Measurements from ENCODE around the gene TLE1.
"Not testable (repeated sequence)": the region's sequence is repeated elsewhere in the genome, so short reads cannot be mapped to it uniquely, and the experiment has no call there.

Gene TLE1

DNA sequence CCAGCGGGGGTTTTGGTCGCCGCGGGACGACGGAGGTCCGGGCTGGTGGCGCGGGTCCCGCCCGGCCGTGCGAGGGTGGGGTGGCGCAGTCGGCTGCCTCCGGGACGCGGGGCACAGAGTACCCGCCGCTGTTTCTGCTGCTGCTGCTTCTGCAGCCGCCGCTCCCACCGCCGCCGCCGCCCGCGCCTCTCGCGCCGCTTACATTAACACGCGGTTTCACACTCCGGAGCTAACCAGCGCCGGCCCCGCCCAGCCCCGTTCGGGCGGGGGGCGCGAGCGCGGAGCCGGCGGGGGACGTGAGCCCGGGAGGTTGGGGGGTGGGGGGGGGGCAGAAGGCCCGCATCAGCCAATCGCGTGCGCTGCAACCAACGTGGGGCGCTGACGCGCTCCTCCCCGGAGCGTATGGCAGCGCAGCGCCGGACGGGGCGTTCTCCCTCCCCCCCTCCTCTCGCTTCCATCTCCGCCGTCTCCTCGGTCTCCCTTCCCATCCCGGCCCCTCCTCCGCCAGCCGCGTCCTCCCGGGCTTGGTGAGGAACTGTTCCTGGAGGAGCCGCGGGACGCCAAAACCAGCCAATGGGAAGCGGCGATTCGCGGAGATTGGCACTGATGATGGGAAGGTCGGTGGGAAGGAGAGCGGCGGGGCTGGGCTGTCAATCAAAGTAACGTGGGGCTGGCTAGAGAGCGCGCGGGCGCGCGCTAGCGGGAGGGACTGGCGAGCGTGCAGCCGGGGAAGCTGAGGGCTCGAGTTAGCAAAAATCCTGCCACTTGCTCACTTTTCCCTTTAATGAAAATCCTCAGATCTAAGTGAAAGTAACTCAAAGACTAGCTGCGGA is at the start of gene TLE1:
Gene TLE1, minus strand, starts transcription at position 205 of the 833 bp plus-strand sequence. CDS start 1,307 bp downstream, outside the sequence.
- peak; percentile 98 for DNase-seq

DNA sequence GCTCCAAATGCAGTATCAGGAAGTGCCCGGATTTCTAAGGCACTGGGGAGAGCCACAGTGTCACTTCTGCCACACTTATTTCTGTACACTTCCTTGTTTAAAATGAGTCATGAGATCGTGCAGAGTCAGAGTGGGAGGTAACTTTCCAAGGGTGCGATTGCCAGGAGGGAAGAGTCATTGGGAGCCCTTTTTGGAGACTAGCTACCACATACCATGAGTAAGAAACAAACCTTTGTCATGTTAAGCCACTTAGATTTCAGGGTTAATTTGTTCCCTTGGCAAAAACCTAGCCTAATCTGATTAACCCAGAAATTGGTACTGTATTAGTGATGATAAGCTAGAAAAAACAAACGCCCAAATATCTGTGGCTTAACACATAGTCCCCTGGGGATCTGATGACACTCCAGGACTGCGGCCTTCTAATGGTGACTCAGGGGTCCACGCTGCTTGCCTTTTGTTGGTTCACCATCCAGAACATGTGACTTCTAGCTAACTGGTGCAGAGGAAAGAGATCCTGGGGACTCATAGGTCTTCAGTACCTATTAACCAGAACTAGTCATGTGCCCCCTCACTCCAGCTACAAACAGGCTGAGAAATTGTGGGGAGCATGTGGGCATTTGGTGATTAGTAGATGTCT is 48.6 kb upstream of the TLE1 start:
- no peak for DNase-seq

DNA sequence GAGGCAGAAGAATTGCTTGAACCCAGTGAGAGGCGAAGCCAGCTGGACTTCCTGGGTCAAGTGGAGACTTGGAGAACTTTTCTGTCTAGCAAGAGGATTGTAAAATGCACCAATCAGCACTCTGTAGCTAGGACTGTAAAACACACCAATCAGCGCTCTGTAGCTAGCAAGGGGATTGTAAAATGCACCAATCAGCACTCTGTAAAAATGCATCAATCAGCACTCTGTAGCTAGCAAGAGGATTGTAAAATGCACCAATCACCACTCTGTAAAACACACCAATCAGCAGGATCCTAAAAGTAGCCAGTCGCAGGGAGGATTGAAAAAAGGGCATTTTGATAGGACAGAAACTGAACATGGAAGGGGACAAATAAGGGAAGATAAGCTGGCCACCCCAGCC is 41.2 kb upstream of the TLE1 start:
- not testable (repeated sequence) for DNase-seq

DNA sequence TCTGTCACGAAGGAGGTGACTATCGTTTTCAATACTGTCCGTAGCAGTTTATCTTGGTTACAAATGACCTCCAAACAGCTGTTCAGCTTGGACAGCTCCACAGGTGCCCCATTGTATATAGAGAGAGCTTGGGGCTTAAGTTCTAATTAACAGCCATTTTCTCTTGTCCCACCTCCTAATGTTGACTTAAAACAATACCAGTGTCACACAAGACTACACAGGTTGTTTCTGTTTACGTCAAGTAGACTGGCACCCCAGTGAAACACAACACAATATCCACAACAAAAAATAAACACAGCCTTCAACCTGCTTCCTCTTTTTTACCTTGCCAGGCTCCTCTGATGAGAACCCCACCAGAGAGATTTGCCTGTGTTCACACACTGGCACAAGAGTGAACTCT is 39.8 kb upstream of the TLE1 start:
- no peak for DNase-seq

DNA sequence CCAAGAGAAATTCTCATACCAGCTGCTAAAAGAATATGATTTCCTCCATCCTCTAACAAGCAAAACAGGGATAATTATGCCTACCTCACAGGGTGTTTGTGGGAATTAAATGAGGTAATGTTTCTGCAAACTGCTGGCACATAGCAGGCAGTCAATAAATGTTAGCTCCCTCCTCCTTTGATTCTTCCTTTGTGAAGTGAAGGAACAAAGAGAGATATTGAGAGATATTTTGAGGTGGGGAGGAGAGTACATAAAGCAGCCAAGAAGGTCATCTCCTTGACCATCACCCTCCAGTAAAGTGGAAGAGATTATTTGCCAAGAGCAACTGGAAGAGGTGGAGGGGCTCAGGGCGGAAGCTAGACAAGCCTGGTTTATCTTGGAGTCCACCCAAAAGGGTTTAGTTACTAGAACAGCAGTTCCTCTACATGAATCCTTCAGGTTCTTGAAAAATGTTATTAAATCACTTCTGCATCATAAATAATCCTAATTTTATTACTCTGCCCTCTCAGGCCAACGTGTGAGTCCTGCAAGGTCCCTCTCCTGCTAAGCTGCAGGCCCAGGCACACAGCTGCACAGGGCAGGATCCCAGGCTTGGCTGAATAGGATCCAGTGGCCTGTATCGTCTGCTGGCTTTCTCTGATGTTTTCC is 35.0 kb upstream of the TLE1 start:
- no peak for DNase-seq

DNA sequence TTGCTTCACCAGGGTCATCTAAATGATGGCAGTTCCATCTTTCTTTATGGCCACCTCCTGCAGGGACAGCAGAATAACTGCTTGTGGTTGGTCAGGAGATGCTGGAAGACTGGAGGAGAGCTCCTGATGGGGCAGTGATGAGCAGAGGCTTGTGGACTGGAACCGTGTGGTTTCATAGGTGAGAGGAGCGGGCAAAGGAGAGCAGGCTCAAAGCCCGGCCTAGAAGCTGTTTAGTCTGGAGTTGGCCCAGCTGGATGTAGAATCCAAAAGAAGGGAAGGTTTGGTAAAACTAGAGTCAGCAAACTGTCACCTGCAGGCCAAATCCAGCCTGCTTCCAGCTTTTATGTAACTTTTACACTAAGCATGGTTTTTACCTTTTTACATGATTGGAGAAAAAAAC is 32.9 kb upstream of the TLE1 start:
- no peak for DNase-seq

DNA sequence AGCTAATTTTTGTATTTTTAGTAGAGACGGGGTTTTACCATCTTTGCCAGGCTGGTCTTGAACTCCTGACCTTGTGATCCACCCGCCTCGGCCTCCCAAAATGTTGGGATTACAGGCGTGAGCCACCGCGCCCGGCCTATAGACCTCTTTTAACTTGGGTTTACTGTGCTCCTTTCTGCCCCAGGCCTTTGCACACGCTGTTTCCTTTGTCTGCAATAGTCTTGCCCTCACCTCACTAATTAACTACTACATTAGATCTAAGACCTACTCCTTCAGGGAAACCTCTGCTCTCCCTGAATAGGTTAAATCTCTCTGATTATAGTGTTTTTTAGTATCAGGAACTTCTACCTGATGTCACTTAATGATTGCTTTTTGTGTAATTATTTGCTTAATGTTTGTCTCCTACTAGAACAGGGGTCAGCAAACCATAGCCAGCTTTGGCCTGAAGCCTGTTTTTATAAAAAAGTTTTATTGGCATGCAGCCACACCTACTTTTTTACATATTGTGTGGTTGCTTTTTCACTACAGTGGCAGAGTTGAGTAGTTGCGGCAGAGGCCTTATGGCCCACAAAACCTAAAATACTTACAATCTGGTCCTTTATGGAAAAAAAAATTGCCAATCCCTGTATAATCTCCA is 31.2 kb upstream of the TLE1 start:
- DNase-seq, result no peak

DNA sequence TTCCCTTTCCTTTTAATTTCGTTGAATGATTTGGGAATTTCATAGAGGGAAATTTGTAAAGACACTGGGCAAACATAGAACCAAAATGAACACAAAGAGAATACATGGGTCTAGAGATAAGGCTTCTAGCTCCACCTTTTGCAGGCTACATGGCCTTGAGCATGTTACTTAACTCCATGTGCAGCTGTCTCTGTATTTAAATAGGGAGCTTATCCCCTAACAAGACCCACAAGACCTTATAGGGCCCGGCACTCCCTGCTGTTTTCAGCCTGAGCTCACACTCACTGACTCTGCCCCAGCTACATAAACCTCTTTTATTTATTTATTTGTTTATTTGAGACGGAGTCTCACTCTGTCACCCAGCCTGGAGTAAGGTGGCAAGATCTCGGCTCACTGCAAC is 30.6 kb upstream of the TLE1 start:
- no peak for DNase-seq

DNA sequence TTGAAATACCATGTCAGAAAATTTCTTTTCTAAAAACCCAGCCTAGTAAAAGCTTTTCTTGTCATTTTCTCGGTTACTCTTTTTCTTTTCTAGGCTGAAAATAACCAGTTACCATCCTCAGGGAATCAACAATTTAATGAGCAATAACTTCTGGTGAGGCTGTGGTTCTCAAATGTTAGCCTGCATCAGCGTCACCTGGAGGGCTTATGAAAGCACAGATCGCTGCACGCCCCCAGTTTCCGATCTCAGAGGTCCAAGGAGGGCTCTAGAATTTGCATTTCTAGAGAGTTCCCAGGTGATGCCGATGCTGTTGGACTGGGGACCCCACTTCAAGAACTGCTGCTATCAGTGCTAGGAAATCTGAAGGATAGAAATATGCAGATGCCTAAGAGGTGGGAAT is 28.9 kb upstream of the TLE1 start:
- no peak for DNase-seq

DNA sequence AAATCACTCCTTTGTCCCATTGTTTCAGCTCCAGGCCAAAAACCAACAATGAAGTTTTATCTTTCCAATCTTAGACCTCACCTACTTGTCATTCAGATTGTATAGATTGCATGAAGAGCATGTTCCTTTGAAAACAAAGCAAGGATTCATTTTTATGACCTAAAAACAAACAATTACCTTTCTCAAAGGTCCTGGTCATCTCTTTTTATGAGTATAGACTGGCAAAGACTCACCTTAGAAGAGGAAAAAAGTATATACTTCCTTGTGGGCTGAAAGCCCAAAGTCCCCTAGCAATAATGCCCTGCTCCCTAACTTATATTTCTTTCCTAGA is 28.4 kb upstream of the TLE1 start:
- DNase-seq, result no peak

DNA sequence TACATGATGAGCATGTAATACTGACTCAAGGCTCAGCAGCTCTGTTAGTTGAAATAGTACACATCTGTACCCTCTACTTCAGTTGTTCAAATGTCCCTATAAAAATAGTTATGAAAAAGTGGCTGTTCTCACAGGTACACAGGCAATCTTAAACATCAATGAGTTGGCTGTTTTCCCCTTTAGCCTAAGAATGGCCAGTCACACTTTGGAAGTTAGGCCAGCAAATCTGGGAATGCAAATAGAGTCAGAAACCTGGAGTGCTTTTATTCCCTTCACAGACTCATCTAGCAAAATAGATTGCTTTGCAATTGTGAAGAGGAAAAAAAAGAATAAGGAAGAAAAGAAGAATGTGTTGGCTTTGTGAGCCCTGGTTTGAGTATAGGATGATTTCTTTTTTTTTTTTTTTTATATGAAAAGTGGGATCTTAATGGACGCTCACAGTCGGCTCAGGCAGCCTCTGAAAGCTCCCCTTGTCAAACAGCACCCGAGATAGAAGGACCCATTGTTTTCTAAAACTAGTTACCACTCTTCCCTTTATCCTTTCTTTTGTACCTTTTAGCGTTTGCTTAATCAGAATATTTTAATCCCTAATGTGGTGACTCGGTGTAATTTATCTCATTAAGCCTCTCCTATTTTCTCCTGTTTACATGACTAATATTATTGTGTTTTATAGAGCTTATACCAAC is 27.9 kb upstream of the TLE1 start:
- DNase-seq, result no peak

DNA sequence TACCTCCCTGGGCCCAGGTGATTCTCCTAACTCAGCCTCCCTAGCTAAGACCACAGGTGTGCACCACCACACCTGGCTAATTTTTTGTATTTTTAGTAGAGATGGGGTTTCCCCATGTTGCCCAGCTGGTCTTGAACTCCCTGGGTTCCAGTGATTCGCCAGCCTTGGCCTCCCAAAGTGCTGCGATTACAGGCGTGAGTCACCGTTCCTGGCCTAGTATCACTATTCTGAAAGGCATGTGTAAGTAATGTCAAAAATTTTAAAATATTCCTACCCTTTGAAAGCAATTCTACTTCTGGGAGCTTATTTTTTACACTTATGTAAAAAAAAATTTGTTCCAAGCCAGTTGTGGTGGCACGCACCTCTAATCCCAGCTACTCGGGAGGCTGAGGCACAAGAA is 27.1 kb upstream of the TLE1 start:
- DNase-seq, result no peak

DNA sequence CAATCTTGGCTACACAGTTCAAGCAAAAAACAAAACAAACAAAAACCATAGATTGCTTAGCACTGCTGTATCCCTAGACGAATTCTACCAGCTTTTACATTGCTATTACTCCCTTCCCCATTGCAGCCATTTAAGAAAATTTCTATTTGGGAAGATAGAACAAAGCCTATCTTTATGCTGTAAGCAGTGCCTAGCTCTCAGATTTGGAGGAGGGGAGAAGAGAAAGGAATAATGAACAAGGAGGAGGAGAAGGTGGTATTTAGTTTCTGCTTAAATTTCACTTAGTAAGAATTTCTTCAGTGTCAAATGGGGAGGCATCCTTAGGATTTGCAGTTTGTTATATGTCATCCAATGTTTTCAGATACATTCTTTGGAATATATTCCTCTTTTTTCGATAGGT is 16.2 kb upstream of the TLE1 start:
- DNase-seq, result no peak

DNA sequence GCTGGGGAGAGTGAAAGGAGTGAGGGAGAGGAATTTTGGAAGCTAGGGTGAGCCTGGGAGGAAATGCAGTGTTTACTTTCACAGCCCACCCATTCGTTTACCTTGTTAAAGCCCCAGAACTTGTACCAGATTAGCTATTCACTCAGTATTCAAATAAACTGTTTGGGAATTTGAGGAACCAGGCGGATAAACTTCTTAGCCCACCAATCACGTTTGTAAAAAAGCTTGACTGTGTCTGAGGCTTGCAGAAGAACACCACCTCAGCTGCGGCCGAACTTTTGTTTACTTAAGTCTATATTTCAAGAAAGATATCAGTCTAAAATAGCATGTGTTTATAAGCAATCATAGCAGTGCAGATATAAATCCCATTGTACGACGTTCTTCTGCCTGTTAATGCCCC is 5.2 kb upstream of the TLE1 start:
- DNase-seq, result no peak

DNA sequence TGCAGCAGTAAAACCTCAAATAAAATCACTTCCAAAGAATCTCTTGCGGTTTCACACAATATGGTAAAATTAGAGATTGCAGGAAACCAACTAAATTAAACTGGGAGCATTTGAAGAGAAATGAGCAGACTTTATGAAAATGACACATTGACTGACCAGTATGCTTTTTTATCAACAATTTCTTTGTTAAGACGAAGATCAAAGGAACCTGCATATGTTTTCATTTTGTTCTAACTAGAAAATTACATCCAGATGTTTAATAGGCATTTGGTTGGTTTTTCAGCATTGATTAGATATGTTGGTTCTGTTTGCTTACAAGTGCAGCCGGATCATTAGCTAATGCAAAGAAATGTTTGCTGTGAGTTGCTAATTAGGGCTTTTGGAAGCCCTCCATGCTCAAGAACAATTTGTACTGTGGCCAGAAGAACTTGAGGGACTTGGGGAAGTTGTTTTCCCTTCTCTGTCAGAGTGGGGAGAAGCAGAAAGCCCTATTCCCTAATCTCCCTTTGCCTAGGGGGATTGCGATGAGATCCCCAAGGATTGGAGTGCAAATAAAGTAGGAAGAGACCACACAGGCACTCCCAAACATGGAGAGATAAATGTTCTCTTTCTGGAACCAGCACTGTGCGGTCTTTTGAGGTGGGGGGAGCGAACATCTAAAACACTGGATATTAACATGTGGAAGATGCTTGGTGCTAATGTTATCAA is 4.5 kb upstream of the TLE1 start:
- DNase-seq, result no peak

DNA sequence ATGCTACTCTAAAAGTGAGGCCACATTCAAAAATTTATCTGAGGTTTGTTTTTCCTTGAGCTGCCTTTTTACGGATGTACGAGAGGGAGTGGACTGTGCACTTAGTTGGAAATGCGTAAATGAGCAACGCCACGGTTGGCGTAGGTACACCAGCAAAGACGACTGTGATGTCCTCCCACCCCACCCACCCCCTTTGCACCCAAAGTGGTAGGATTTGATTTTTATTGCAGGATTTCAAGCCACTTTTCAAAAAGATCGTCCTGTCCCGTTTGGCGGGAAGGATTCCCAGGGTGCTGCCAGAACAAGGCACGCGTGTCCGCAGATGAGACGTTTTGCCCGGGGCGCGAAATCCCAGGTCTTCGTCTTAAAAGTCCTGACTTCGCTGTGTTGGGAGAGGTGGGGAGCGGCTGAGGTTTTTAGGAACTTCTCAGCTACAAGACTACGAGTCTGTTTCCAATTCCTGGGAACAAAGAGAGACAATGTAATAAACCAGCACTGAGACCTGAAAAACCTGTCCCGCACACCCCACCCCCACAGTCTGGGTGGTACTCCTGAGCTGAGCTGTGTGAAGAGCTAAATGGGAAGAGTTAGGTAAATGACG is 1.0 kb upstream of the TLE1 start:
- peak; percentile 52 for DNase-seq

DNA sequence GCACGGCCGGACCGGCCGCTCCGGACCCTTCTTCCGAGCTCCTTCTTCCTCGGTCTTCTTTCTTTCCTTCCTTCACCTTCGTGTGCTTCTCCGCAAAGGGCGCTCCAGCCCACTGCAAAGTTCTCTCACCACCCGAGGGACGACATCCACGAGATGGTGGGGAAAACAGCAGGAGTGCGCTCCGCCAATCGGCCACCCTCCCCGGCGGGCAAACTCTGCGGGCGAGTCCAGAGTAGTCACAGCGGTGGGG is 329 bp downstream of the TLE1 start:
- DNase-seq, result not testable (repeated sequence)

DNA sequence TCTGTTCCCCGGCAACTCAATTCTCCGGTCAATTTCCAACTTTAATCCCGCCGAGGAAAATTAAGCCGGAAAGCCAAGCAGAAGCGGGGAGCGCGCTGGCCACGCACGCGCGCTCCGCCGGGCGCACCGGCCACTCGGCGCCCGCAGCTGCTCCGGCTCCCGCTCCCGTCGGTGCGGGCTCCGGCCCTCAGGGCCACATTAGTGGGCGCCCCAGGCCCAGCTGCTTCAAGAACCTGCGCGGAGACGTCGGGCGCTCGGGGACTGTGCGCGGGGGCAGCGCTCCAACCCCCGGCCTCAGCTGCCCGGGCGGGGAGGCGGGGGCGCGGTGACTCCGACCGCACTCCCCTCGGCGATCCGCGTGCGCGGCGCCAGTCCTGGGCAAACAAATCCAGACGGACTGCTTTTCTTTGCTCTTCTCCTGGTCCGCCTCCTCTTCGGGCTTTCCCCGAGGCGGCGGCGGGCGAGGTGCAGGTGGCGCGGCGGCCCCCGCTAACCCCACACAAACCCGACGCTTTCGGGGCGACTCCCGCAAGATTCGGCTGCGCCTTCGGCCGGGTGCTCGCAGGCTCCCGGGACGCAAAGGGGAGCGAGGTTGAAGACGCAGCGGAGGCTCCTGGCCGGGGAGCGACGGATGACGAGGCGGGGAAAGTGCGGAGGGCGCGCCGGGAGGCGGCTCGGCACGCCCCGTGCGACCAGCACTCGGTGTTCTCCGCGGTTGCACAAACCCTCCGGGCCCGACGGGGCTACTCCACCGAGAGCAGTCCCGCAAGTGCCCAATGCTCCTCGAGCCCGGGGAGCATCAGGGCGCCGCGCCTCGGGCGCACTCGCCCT is 870 bp downstream of the TLE1 start:
- DNase-seq, result not testable (repeated sequence)

DNA sequence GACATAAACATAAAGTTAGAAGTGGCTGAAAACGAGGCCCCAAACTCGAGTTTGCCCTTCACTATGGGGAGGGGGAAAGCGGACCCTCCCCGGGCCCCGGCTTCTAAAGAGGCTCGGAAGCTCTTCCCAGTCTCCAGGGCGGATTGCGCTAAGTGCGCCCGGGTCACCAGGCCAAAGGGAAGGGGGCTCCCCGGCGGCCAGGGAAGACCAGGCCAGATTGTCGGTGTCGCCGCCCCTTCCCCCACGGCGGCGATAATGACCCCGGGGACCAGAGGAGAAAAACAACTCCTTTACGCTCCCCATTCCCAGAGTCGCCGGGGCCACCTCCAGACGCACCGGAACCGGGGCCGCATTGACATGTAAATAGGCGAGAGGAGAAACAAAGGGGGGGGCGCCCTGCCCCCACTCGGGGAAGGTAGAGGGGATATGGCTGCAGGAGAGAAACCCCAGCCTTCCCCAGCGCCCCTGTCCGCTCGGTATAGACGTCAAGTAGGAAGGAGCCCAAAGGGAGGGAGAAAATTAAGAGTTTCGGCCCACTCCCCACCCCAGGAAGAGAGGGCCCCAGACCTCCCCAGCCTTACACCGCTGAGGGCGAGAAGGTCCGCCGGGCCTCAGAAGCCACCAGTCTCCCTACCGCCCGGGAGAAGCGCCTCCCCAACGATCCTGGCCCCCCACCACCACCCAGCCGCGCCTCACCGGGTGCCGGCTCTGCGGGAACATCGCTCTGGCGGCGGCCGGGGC is 1.7 kb downstream of the TLE1 start:
- no peak for DNase-seq

DNA sequence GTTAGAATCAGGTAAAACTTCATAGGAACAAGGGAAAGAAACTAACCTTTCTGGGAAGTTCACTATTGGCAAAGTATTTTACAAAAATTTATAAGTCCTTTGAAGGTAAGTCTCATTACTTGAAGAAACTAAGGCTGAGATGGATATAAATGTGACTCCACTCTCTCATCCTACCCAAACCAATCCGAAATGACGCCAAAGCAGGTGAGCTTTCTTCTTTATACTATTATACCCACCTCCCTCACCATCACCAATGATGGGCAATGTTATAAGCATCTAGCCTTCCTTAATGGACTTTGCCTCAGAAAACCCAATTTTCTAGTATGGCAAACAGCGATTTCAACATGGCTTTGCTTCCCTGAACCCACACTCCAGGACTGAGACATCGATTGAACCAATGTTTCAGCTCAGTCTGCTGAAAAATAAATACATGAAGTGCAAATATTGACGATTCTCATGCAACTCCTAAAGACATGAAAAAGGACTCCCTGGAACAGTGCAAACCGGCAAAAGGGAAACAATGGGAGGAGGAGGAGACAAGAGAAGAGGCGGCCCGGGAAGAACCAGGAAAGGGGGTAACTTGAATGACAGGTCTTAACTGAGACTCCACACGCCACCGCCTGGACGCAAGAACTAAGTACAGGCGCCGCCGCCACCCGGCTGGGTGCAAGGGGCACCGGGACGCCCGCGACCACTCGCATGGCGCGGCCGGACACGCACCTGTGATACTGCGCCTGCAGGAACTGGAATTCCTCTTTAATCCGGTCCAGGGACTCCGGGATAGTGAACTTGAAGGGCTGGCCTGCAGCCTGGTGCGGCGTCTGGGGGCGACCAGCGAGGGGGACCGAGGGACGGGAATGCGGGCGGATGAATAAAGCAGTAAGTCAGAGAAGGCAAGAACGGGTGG is 2.5 kb downstream of the TLE1 start:
- peak; percentile 74 for DNase-seq
